Endometrium (tissue), 2 donors: ENCODE results near the gene CXCL8.
"Not testable (repeated sequence)": the region's sequence is repeated elsewhere in the genome, so short reads cannot be mapped to it uniquely, and the experiment has no call there.

Experiments
- FAIRE-seq: peaks from 2 replicates; lab custom pipeline; 2012; peaks lifted over from hg19 to GRCh38; lab: Jason Lieb, UNC
- donor health status: control.
- donor health status: control.

The CXCL8 gene

GRCh38 chr4:73743795-73744194, 3.4 kb downstream of the CXCL8 start:
- no peak for FAIRE-seq

GRCh38 chr4:73744203-73744602, 3.8 kb downstream of the CXCL8 start:
- no peak for FAIRE-seq

DNA sequence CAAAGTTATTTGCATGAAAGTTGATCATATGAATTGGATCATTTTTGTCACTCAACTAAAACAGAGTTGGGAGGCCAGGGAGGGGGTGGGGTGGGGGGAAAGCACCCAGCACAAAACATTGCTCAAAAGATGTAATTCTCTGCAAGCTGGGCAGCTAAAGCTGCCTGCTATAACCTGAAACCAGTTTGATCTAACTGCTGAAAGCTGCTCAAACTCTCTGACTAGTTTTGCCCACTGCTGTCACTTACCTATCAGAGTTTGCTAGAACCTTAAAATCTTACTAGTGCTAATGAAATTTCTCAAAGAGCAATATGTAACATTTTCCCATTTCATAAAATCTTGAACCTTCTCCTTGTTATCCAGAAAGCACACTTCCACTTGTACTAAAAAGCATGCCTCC, 10.4 kb downstream of the CXCL8 start:
- no peak for FAIRE-seq

DNA sequence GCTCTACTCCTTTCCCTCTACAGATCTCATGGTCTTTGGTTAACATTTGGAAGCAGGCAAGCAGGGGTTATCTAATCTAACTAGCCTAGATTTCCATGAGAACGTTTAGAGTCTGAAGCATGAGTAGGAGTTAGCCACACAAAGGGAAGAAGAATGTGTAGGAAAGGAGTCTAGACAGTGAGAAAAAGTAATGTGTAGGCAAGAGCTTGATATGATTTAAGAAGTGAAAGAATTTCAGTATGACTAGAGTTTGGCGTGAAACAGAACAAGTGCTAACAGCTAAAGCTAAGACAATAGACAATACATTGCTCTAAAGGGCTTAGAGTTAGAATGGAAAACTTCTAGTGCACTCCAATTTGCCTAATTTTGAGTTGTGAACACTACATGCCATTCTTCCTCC, 10.8 kb downstream of the CXCL8 start:
- FAIRE-seq, result no peak

DNA sequence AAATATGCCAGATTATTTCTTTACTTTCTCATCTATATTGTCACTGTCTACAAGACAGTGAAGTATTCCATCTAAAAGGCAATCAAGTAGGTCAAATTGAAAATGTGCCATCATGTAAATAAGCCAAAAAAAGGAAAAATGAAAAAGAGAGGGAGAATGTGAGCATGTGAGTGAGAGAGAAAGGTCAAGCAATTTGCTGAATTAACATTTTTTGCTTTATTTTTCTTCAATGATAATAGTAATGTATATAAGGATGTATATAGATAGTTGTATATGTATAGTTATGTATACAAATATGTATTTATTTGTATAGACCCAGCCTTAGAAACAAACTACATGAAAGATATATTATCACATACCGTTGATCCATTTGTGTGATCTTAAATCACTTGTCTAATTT, 11.5 kb downstream of the CXCL8 start:
- no peak for FAIRE-seq

- FAIRE-seq, result no peak
Observed at GRCh38 chr4:73752424-73752823, 12.1 kb downstream of the CXCL8 start.

- FAIRE-seq, result no peak
Observed at GRCh38 chr4:73753215-73753614, 12.8 kb downstream of the CXCL8 start.

DNA sequence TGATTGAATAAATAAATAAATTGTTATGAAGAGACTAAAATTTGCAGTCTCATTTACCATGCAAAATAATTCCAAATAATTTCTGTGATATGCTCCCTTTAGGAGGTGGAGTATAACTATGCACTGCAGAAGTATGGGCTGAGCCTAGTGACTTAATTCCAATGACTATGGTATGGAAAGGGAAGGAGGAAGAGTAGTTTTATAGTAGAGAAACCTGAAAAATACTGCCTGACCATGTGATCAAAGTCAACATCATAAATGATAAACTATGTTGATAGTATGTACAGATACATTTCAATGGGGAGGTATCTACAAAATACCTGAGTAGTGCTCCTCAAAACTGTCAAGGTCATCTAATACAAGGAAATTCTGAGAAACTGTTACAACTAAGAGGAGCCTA, 14.6 kb downstream of the CXCL8 start:
- no peak for FAIRE-seq

GRCh38 chr4:73759357-73759756, 19.0 kb downstream of the CXCL8 start:
- no peak for FAIRE-seq

DNA sequence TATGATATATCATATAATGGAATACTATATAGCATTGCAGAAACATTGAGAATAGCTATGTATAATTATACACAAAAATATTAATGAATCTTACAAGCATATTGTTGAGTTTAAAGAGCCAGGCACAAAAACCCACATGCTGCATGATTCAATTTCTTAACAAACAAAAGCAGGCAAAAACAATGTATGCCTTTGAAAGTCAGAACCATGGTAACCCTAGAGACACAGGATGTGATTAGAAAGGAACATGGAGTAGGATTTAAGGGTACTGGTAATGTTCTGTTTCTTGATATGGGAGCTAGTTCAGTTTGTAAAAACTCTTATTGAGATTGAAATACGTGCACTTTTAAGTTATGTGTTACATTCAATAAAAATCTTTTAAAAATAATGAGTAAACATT, 21.5 kb downstream of the CXCL8 start:
- no peak for FAIRE-seq

DNA sequence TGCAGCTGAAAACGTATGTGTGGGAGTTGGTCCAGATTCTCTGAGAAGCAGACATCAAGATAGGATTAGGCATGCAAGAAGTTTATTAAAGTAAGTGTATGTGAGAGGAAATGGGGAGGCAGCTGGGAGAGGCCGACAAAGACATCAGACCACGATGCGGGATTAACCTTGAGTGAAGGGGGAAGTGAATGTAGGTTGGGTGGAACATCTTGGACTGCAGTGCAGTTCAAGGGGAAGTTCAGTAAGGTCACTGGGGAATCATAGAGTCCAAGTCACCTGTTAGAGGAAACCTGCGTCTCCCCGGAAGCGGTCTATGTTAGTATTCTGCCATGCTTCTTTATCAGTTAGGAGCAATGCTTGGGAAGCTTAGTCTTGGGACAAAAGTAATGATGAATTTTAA, 22.0 kb downstream of the CXCL8 start:
- FAIRE-seq, result no peak

GRCh38 chr4:73763877-73764276, 23.5 kb downstream of the CXCL8 start:
- FAIRE-seq, result no peak

GRCh38 chr4:73764513-73764912, 24.1 kb downstream of the CXCL8 start:
- no peak for FAIRE-seq

DNA sequence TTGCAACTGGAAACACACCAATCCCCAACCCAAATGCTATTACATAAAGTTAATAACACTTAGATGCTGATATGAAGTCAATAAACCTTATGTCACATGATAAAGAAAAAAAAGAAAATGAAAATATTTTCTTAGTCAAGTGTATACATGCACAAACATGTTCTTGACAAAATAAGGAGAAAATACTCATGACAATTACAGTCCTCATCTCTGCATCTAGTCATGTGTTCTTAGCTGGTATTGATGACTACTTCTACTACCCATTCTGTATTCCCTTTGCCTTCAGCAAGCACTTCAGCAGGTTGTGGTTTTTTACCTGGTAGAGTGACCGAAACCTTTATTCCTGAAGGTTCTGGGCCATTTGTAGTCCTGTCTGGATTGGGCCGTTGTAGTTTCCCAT, 24.9 kb downstream of the CXCL8 start:
- FAIRE-seq, result no peak

DNA sequence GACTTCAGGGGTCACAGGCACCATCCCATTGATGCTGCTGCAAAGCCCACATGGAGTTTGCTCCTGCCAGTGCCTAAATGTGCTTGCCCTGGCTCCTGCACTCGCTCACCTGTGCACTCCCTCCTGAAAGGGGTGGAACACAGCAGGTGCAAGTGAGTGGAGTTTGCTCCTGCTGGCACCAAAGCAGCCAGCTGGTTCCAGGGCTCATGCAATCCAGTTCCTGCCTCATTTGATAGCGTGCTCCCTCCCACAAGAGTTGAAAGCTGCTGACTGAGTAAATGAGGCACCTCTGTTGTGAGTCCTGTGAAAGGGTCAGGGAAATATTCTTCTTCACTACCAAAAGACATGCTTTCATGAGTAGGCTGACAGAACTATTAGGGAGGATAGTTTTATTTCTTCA, 30.5 kb downstream of the CXCL8 start:
- FAIRE-seq, result no peak

GRCh38 chr4:73772363-73772762, 32.0 kb downstream of the CXCL8 start:
- FAIRE-seq, result no peak

DNA sequence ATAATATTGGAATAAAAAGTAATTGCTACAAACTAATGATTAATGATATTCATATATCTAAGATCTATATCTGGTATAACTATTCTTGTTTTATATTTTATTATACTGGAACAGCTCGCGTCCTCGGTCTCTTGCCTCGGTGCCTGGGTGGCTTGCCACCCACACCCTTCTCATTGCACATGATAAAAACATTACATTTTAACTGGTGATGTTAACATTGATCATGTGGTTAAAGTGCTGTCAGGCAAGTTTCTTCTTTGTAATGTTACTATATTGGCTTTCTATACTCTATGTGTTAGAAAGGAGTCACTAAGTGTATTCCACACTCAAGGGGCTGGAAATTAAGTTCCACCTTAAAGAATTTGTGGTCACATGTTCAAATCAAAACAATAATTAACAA, 34.0 kb downstream of the CXCL8 start:
- FAIRE-seq, result not testable (repeated sequence)

DNA sequence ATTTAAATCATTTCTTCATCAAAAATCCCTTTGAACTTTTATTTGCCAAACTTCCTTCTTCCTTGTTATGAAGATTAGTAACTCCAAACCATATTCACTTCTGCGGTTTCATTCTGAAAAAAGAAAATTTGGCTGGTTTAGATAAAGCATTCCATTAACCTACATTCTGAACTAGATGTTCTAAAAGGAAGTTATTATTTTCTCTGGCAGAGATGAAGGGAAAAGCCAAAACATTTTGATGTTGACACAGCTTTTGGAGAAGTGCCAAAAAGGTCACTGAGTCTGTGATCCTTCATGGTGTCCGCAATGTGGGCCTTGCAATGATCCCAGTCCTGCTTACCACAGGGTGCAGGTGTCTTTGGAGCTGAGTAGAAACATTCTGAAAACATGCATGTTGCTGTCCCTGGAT, 36.0 kb downstream of the CXCL8 start:
- FAIRE-seq, result no peak

DNA sequence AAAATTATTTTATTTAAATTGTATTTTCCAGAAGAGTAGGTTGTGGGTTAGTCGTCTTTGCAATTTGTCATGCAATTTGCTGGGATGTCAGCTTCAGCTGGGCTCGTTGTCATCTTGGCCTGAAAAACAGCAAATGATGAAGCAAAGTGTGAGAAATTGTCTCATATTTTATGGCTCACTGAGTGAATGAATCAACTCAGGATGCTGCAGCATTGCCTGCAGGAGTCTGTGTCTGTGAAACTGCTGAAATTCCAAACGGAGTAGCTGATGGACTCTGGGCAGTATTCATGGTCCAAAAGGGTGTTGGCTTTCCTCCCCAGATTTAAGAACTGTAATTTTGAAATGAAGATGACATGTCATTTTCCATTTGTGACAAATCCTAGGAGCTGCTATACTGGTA, 37.2 kb downstream of the CXCL8 start:
- no peak for FAIRE-seq

DNA sequence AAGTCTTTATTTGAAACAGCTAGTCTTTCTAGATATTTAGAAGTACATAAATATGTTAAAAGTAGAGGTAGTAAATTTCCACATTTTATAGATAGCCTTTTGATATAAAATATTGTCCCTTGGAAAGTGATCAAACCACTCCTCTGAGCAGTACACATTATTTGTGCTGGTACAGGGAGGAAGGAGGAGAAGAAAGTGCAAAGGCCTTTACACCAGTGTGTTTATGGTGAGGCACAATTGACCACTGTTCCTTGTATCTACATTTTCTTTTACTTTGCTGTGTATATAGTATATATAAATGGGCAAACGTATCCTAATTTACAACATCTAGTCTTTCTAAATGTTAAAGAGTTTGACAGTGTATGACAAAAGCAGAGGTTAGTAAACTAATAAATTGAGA, 39.9 kb downstream of the CXCL8 start:
- FAIRE-seq, result no peak

- no peak for FAIRE-seq
Observed at GRCh38 chr4:73780834-73781233, 40.5 kb downstream of the CXCL8 start.

DNA sequence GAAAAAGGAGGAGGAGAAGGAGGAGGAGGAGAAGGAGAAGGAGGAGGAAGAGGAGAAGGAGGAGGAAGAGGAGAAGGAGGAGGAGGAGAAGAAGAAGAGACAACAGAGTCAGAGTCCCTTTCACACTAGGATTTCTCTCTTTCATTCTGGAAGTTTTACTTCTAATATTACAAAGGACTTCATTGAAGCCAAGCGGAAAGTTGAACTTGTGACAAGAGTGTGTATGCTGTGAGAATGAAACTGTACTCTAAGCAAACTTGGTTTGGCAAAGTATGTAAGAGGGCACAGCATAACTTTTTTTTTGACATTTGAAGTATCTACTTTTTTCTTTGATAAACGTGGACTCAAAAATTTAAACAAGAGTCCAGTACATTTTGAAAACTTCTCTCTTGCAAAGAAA, 48.0 kb downstream of the CXCL8 start:
- FAIRE-seq, result no peak
